GM12872 (cell line): Measurements from ENCODE around the gene TMIGD2.

Experiments used
- CTCF ChIP-seq: IDR thresholded peaks from 3 replicates; pipeline ENCODE4 v1.5.1; 2011; ENCODE audit warnings: low read depth, mild to moderate bottlenecking, low read length, moderate library complexity; ENCODE audit not compliant: insufficient read depth

Gene TMIGD2

GRCh38 chr19:4268816-4269430 is 33.3 kb downstream of the TMIGD2 start:
- no peak for TF ChIP-seq CTCF

GRCh38 chr19:4267901-4268815 is 34.0 kb downstream of the TMIGD2 start:
- no peak for TF ChIP-seq CTCF

GRCh38 chr19:4267101-4267900 is 34.9 kb downstream of the TMIGD2 start:
- TF ChIP-seq CTCF, result peak; percentile 80

GRCh38 chr19:4266253-4267000 is 35.8 kb downstream of the TMIGD2 start:
- no peak for TF ChIP-seq CTCF

- TF ChIP-seq CTCF, result no peak
Measured at GRCh38 chr19:4264812-4265211, 37.4 kb downstream of the TMIGD2 start.

- TF ChIP-seq CTCF, result no peak
Measured at GRCh38 chr19:4260613-4261191, 41.5 kb downstream of the TMIGD2 start.
